HG03469 (cell line): ENCODE measurements around the gene RNF150.

Experiments used
- ATAC-seq: cut with Tn5 transposase; IDR thresholded peaks from one replicate; pipeline ENCODE4 v1.9.1; 2021; ENCODE audit warnings: mild to moderate bottlenecking, moderate library complexity, moderate number of reproducible peaks; ENCODE audit not compliant: unreplicated experiment

Gene RNF150

GRCh38 chr4:140986045-140986444 is 147.2 kb downstream of the RNF150 start:
- ATAC-seq = no peak

- no peak for ATAC-seq
Observed at GRCh38 chr4:140982613-140983340, 150.5 kb downstream of the RNF150 start.

- no peak for ATAC-seq
Observed at GRCh38 chr4:140980426-140981200, 152.7 kb downstream of the RNF150 start.

- ATAC-seq = no peak
Observed at GRCh38 chr4:140976768-140977167, 156.5 kb downstream of the RNF150 start.

- no peak for ATAC-seq
Observed at GRCh38 chr4:140971077-140971792, 162.0 kb downstream of the RNF150 start.

- ATAC-seq = no peak
Observed at GRCh38 chr4:140969296-140969695, 164.0 kb downstream of the RNF150 start.

- ATAC-seq = no peak
Observed at GRCh38 chr4:140968371-140968770, 164.9 kb downstream of the RNF150 start.

GRCh38 chr4:140963883-140964282 is 169.4 kb downstream of the RNF150 start:
- ATAC-seq = no peak

GRCh38 chr4:140955641-140956040 is 177.6 kb downstream of the RNF150 start:
- no peak for ATAC-seq

- no peak for ATAC-seq
Observed at GRCh38 chr4:140952717-140953116, 180.6 kb downstream of the RNF150 start.

- ATAC-seq = no peak
Observed at GRCh38 chr4:140947506-140947905, 185.8 kb downstream of the RNF150 start.

GRCh38 chr4:140945106-140945505 is 188.2 kb downstream of the RNF150 start:
- ATAC-seq = no peak

- no peak for ATAC-seq
Observed at GRCh38 chr4:140944572-140944971, 188.7 kb downstream of the RNF150 start.

- no peak for ATAC-seq
Observed at GRCh38 chr4:140944199-140944515, 189.1 kb downstream of the RNF150 start.

- no peak for ATAC-seq
Observed at GRCh38 chr4:140943486-140944198, 189.6 kb downstream of the RNF150 start.

GRCh38 chr4:140940589-140940988 is 192.7 kb downstream of the RNF150 start:
- ATAC-seq = no peak

- no peak for ATAC-seq
Observed at GRCh38 chr4:140937866-140938265, 195.4 kb downstream of the RNF150 start.

- no peak for ATAC-seq
Observed at GRCh38 chr4:140935254-140935653, 198.0 kb downstream of the RNF150 start.

GRCh38 chr4:140932501-140933045 is 200.7 kb downstream of the RNF150 start:
- ATAC-seq = no peak

GRCh38 chr4:140931911-140932310 is 201.4 kb downstream of the RNF150 start:
- no peak for ATAC-seq

GRCh38 chr4:140930557-140930956 is 202.7 kb downstream of the RNF150 start:
- no peak for ATAC-seq
